IMR-90 (cell line): ENCODE results near the gene HGFAC. TPM values are rescaled to one million over a fixed set of nuclear protein-coding genes. Genes with fewer than 3 reads are reported as not detected.

Source experiments
- ATAC-seq: fragments of 200-7000 bp; cut with Tn5 transposase; 2 replicates; pipeline ENCODE4 v1.9.1; 2020; ENCODE audit warnings: low read depth, mild to moderate bottlenecking, moderate library complexity
- BruUV-seq: library from RNA; stranded (reverse); fragments of 400-500 nt; replicated peaks from 2 replicates; lab custom pipeline; 2021; lab: Mats Ljungman, UMichigan
- CTCF ChIA-PET: fragments of 300-600 bp; formaldehyde crosslinking; extraction: SDS; loops from one replicate; lab custom pipeline; 2021; ENCODE audit warnings: antibody characterized with exemption; lab: Yijun Ruan, JAX
- POLR2A ChIA-PET: fragments of 300-600 bp; sonication (Branson Sonifier 250); formaldehyde crosslinking; loops from one replicate; lab custom pipeline; 2022; ENCODE audit warnings: antibody characterized with exemption; ENCODE audit not compliant: unreplicated experiment; lab: Charles Lee
- DNase-seq: peaks from one replicate; pipeline ENCODE4 v3.0.0; 2013
- H2AFZ ChIP-seq: replicated peaks from 2 replicates; pipeline ENCODE3; 2013; ENCODE audit warnings: low read length, mild to moderate bottlenecking; ENCODE audit not compliant: poor library complexity
- H2AK5ac ChIP-seq: 2 replicates; pipeline ENCODE4 v1.6.1; 2013; ENCODE audit warnings: low read depth, low read length, inconsistent platforms
- H2AK9ac ChIP-seq: replicated peaks from 2 replicates; pipeline ENCODE3; 2013; ENCODE audit warnings: mild to moderate bottlenecking, low read depth, low read length, moderate library complexity; ENCODE audit not compliant: poor library complexity
- H2BK120ac ChIP-seq: 2 replicates; pipeline ENCODE4 v1.6.1; 2013; ENCODE audit warnings: low read depth, low read length, inconsistent platforms
- H2BK15ac ChIP-seq: 3 replicates; pipeline ENCODE4 v1.6.1; 2013; ENCODE audit warnings: low read depth, low read length, inconsistent platforms
- H2BK20ac ChIP-seq: 2 replicates; pipeline ENCODE4 v1.6.1; 2013; ENCODE audit warnings: low read depth, mild to moderate bottlenecking, inconsistent platforms, low read length, moderate library complexity
- H2BK5ac ChIP-seq: 2 replicates; pipeline ENCODE4 v1.6.1; 2013; ENCODE audit warnings: mild to moderate bottlenecking, low read depth, low read length, inconsistent platforms; ENCODE audit not compliant: poor library complexity, severe bottlenecking
- H3K14ac ChIP-seq: replicated peaks from 2 replicates; pipeline ENCODE4 v1.6.1; 2013; ENCODE audit warnings: low read depth, low read length, inconsistent platforms
- H3K18ac ChIP-seq: 2 replicates; pipeline ENCODE4 v1.6.1; 2013; ENCODE audit warnings: low read depth, low read length, control low read depth
- H3K23ac ChIP-seq: 2 replicates; pipeline ENCODE4 v1.6.1; 2013; ENCODE audit warnings: low read depth, low read length, inconsistent platforms
- H3K27ac ChIP-seq: 2 replicates; pipeline ENCODE4 v1.5.1; 2013; ENCODE audit warnings: mild to moderate bottlenecking, control low read depth, low read length; ENCODE audit not compliant: insufficient read depth
- H3K27me3 ChIP-seq: 2 replicates; pipeline ENCODE4 v1.6.1; 2013; ENCODE audit warnings: low read length; ENCODE audit not compliant: control insufficient read depth, insufficient read depth
- H3K36me3 ChIP-seq: 2 replicates; pipeline ENCODE4 v1.6.1; 2013; ENCODE audit warnings: low read length, mixed read lengths; ENCODE audit not compliant: control insufficient read depth, insufficient read depth
- H3K4ac ChIP-seq: 2 replicates; pipeline ENCODE4 v1.6.1; 2013; ENCODE audit warnings: low read depth, low read length, inconsistent platforms
- H3K4me1 ChIP-seq: 2 replicates; pipeline ENCODE4 v1.6.1; 2013; ENCODE audit warnings: low read length, mixed read lengths; ENCODE audit not compliant: control insufficient read depth, insufficient read depth
- H3K4me2 ChIP-seq: 2 replicates; pipeline ENCODE4 v1.6.1; 2013; ENCODE audit warnings: low read depth, mild to moderate bottlenecking, control low read depth, low read length, moderate library complexity
- H3K4me3 ChIP-seq: 2 replicates; pipeline ENCODE4 v1.5.1; 2013; ENCODE audit warnings: low read depth, mild to moderate bottlenecking, control low read depth, low read length, moderate library complexity; ENCODE audit not compliant: insufficient read depth
- H3K56ac ChIP-seq: 2 replicates; pipeline ENCODE4 v1.6.1; 2013; ENCODE audit warnings: low read length, inconsistent platforms; ENCODE audit not compliant: insufficient read depth; ENCODE audit errors: extremely low read depth
- H3K79me1 ChIP-seq, 2 experiments: 2 replicates each; pipeline ENCODE4 v1.6.1; 2013; ENCODE audit warnings: low read length in 2 of 2, inconsistent platforms in 1 of 2, low read depth in 1 of 2
- H3K9ac ChIP-seq: 2 replicates; pipeline ENCODE4 v1.6.1; 2013; ENCODE audit warnings: low read depth, low read length, control low read depth
- H3K9me1 ChIP-seq: 2 replicates; pipeline ENCODE4 v1.6.1; 2013; ENCODE audit warnings: low read length, inconsistent platforms; ENCODE audit not compliant: insufficient read depth
- H3K9me3 ChIP-seq: 2 replicates; pipeline ENCODE4 v1.6.1; 2013; ENCODE audit warnings: low read length; ENCODE audit not compliant: control insufficient read depth, insufficient read depth
- H4K20me1 ChIP-seq: 2 replicates; pipeline ENCODE4 v1.6.1; 2013; ENCODE audit warnings: low read length, inconsistent platforms; ENCODE audit not compliant: insufficient read depth
- H4K5ac ChIP-seq: 2 replicates; pipeline ENCODE4 v1.6.1; 2013; ENCODE audit warnings: mild to moderate bottlenecking, low read depth, low read length, control low read depth
- H4K8ac ChIP-seq, 2 experiments: 2 replicates each; pipeline ENCODE4 v1.6.1; 2013; ENCODE audit warnings: low read depth in 2 of 2, low read length in 2 of 2, control low read depth in 1 of 2, inconsistent platforms in 1 of 2
- H4K91ac ChIP-seq: 2 replicates; pipeline ENCODE4 v1.6.1; 2013; ENCODE audit warnings: low read depth, low read length, inconsistent platforms; ENCODE audit not compliant: insufficient read depth
- BHLHE40 ChIP-seq: fragments of 150-350 bp; IDR thresholded peaks from 2 replicates; pipeline ENCODE4 v1.6.1; 2016; ENCODE audit warnings: mild to moderate bottlenecking, low read depth, low read length
- CHD1 ChIP-seq: IDR thresholded peaks from 2 replicates; pipeline ENCODE4 v1.6.1; 2012; ENCODE audit warnings: low read depth, low read length, improper control_type of control experiment
- FOS ChIP-seq: fragments of 150-350 bp; IDR thresholded peaks from 2 replicates; pipeline ENCODE4 v1.6.1; 2016; ENCODE audit warnings: low read depth, low read length
- MAFK ChIP-seq: IDR thresholded peaks from 2 replicates; pipeline ENCODE4 v1.6.1; 2012; ENCODE audit warnings: low read depth, low read length, improper control_type of control experiment
- MAZ ChIP-seq: IDR thresholded peaks from 2 replicates; pipeline ENCODE4 v1.6.1; 2012; ENCODE audit warnings: low read depth, mild to moderate bottlenecking, low read length, improper control_type of control experiment, moderate library complexity, borderline replicate concordance
- MXI1 ChIP-seq: IDR thresholded peaks from 2 replicates; pipeline ENCODE4 v1.6.1; 2012; ENCODE audit warnings: low read depth, mild to moderate bottlenecking, low read length, moderate library complexity, borderline replicate concordance
- NFE2L2 ChIP-seq: fragments of 150-350 bp; IDR thresholded peaks from 2 replicates; pipeline ENCODE4 v1.6.1; 2016; ENCODE audit warnings: low read depth, mild to moderate bottlenecking, low read length
- POLR2A ChIP-seq: IDR thresholded peaks from 2 replicates; pipeline ENCODE4 v1.6.1; 2012; ENCODE audit warnings: mild to moderate bottlenecking, low read depth, low read length
- RAD21 ChIP-seq: IDR thresholded peaks from 2 replicates; pipeline ENCODE4 v1.6.1; 2012; ENCODE audit warnings: low read length, improper control_type of control experiment
- RCOR1 ChIP-seq: IDR thresholded peaks from 2 replicates; pipeline ENCODE4 v1.6.1; 2012; ENCODE audit warnings: mild to moderate bottlenecking, low read length, improper control_type of control experiment; ENCODE audit not compliant: insufficient replicate concordance
- RFX5 ChIP-seq: IDR thresholded peaks from 2 replicates; pipeline ENCODE4 v1.8.0; 2012; ENCODE audit warnings: low read depth, mild to moderate bottlenecking, low read length, moderate library complexity
- SMC3 ChIP-seq: fragments of 150-350 bp; IDR thresholded peaks from 2 replicates; pipeline ENCODE4 v1.6.1; 2016; ENCODE audit warnings: low read depth, mild to moderate bottlenecking, antibody characterized with exemption, low read length, moderate library complexity
- USF2 ChIP-seq: fragments of 150-350 bp; IDR thresholded peaks from 2 replicates; pipeline ENCODE4 v1.6.1; 2017; ENCODE audit warnings: mild to moderate bottlenecking, antibody characterized with exemption, low read length, low read depth
- whole genome bisulfite sequencing, 2 experiments: methylation state at CpG; one replicate each; pipeline versions ENCODE4 v1.1.5 to v1.1.7; 2013; ENCODE audit warnings: missing lambda C conversion rate in 2 of 2; ENCODE audit not compliant: insufficient read length in 1 of 2; ENCODE audit errors: extremely low coverage in 2 of 2; 5-methylcytosine and 5-hydroxymethylcytosine counted together
- dilution Hi-C: fragments of 300-500 bp; cut with HindIII; formaldehyde crosslinking; loops from one replicate; pipeline ENCODE4 v1.14.3; 2018; ENCODE audit warnings: low sequenced_read_pairs; ENCODE audit not compliant: unreplicated experiment
- in situ Hi-C: fragments of 300-500 bp; cut with MboI; formaldehyde crosslinking; loops from 3 replicates; pipeline ENCODE4 v1.14.3; 2019; ENCODE audit warnings: low sequenced_read_pairs, inconsistent platforms, mixed read lengths
- intact Hi-C: fragments of 100-400 bp; cut with micrococcal nuclease; formaldehyde crosslinking; loops from 2 replicates; pipeline ENCODE4 v1.10.0; 2022
- polyA plus RNA-seq, 3 experiments: library from polyadenylated mRNA; depleted of rRNA; stranded (reverse); fragments of >200 nt; gene quantifications; 2 replicates each; pipeline ENCODE4 v1.2.3, GENCODE V29; 2012; ENCODE audit warnings: low replicate concordance in 1 of 3
- total RNA-seq: library from RNA; depleted of rRNA; stranded (reverse); fragments of >200 nt; gene quantifications from 2 replicates; pipeline ENCODE4 v1.2.3, GENCODE V29; 2012
- TF ChIP-seq, protein P1 (sequence below): conservative IDR thresholded peaks from 2 replicates; pipeline ENCODE4 v1.5.1; 2012; ENCODE audit warnings: mild to moderate bottlenecking, low read depth, low read length, improper control_type of control experiment

Gene HGFAC
- total and polyA plus RNA-seq, 2 of the 4 experiments (the other 2 are of a cell fraction) = 0.05 TPM; not detected in 1

DNA sequence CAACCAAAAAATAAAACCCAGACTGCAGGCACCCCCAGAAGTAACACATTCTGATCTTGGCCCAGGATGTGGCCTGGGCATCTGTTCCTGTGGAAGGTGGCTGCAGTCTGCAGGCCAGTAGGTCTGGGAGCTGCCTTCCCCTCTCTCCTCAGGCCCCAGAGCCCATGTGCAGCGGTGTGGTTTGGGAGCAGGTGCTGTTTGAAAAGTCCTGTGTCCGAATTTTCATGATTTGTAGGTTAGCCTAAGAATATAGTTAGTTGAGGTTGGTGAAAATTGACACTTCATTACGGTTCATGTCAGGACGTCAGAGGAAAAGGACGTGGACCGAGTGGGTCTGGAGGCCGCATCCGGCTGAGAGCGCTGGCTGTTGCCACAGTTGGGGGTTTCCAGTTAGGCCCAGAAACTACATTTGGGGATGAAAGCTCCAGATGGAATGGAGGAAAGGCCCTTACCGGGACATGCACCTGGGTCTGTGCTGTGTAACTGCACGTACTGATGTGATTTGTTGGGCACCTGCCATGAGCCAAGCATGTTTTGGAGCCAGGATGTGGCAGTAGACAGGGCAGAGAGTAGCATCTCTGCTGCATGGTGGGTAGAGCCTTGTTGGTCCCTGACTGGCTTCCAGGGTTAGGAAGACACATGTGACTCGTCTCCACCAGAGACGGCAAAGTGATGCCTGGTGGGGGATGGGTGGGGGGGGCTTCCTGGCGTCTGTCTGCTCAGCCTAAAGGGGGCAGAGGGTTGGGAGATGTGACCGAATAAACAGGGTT, 21.7 kb upstream of the HGFAC start (continued):
- TF ChIP-seq RFX5 = no peak

DNA sequence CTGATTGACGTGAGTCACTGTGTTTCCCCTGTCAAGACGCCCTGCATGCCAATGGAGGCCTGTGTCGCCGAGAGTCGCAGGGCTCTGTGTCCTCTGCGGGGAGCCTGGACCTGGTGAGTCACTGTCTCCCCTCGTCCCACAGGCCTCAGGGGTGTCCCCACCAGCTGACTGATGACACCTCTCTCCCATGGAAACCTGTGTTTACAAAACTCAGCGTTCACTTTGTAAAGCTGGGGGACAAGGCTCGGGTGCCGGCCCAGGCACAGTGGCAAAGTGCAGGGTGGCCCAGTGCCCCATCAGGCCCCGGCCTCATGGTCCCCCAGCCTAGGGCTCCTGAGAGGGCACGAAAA, 21.2 kb upstream of the HGFAC start:
- no peak overlapping the region for H3K27ac ChIP-seq
- no TSS peak for BruUV-seq
- intact Hi-C loops = no loop called here
- no peak overlapping the region for H2BK120ac ChIP-seq
- peaks cover 0 to 4% of the 10 kb centered on the region in 2 experiments; a peak in 1 of 4 replicates for H3K79me1 ChIP-seq
- H3K4ac ChIP-seq = no peak overlapping the region
- H3K27me3 ChIP-seq = no peaks in the 10 kb centered on the region
- no peak overlapping the region for H3K56ac ChIP-seq
- CTCF ChIA-PET = no interaction called here
- dilution Hi-C loops = no loop called here
- H3K9me3 ChIP-seq = no peaks in the 10 kb centered on the region
- no peaks in the 10 kb centered on the region for H3K4me1 ChIP-seq
- in situ Hi-C loops = no loop called here
- H2AK9ac ChIP-seq = no peak overlapping the region
- H3K9me1 ChIP-seq = 0 out of 2 replicates have a peak, but pooled peaks cover 8% of the 10 kb centered on the region
- H3K9ac ChIP-seq = no peak overlapping the region
- H3K18ac ChIP-seq = no peak overlapping the region
- H4K20me1 ChIP-seq = no peaks in the 10 kb centered on the region
- no peak overlapping the region for H3K14ac ChIP-seq
- no peak overlapping the region for H3K23ac ChIP-seq
- H2BK20ac ChIP-seq = no peak overlapping the region
- no peak overlapping the region for H2BK5ac ChIP-seq
- peaks cover 35% of the 10 kb centered on the region for H3K36me3 ChIP-seq
- DNase-seq (no peak), ATAC-seq (no peak)
- no peak overlapping the region for H4K8ac ChIP-seq
- H3K4me3 ChIP-seq = no peak overlapping the region
- WGBS, 2 experiments = 78% methylated on average over 5 of the region's 12 CpGs; no CpG with 5 or more reads in 1 of the 2 experiments
- H2AK5ac ChIP-seq = no peak overlapping the region
- no peak overlapping the region for H4K91ac ChIP-seq
- H3K4me2 ChIP-seq = no peak overlapping the region
- no peak overlapping the region for H4K5ac ChIP-seq
- POLR2A ChIA-PET = no interaction called here
- no peak overlapping the region for H2BK15ac ChIP-seq
- no peak overlapping the region for H2AFZ ChIP-seq
- no peak for TF ChIP-seq BHLHE40
- TF ChIP-seq USF2 = no peak
- no peak for TF ChIP-seq RAD21
- TF ChIP-seq CHD1 = no peak
- TF ChIP-seq MXI1 = no peak
- TF ChIP-seq FOS = no peak
- no peak for TF ChIP-seq RCOR1
- TF ChIP-seq SMC3 = no peak
- TF ChIP-seq MAFK = no peak
- TF ChIP-seq RFX5 = no peak
- TF ChIP-seq, protein P1, sequence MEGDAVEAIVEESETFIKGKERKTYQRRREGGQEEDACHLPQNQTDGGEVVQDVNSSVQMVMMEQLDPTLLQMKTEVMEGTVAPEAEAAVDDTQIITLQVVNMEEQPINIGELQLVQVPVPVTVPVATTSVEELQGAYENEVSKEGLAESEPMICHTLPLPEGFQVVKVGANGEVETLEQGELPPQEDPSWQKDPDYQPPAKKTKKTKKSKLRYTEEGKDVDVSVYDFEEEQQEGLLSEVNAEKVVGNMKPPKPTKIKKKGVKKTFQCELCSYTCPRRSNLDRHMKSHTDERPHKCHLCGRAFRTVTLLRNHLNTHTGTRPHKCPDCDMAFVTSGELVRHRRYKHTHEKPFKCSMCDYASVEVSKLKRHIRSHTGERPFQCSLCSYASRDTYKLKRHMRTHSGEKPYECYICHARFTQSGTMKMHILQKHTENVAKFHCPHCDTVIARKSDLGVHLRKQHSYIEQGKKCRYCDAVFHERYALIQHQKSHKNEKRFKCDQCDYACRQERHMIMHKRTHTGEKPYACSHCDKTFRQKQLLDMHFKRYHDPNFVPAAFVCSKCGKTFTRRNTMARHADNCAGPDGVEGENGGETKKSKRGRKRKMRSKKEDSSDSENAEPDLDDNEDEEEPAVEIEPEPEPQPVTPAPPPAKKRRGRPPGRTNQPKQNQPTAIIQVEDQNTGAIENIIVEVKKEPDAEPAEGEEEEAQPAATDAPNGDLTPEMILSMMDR = no peak
- no peak for TF ChIP-seq POLR2A
- no peak for TF ChIP-seq NFE2L2
- no peak for TF ChIP-seq MAZ
